HEK293 (cell line): ENCODE measurements around the gene CDH23.

Experiments used
- CTCF ChIA-PET: fragments of 350-600 bp; formaldehyde crosslinking; extraction: SDS; loops from one replicate; lab custom pipeline; 2021; ENCODE audit warnings: antibody characterized with exemption; lab: Yijun Ruan, JAX
- POLR2A ChIA-PET: fragments of 300-600 bp; formaldehyde crosslinking; extraction: SDS; loops from one replicate; lab custom pipeline; 2020; ENCODE audit warnings: antibody characterized with exemption, inconsistent platforms; lab: Yijun Ruan, JAX
- H3K27ac ChIP-seq: fragments of 200-500 bp; sonication (Bioruptor generic); 2 replicates; pipeline ENCODE4 v1.5.1; 2014; ENCODE audit warnings: low read depth, low read length, control low read depth, inconsistent platforms; ENCODE audit errors: extremely low read depth
- H3K36me3 ChIP-seq, 2 experiments: fragments of 200-500 bp in 1 of 2; sonication (Bioruptor generic) in 1 of 2; 1 replicate in 1 of 2; 2 replicates in 1 of 2; pipeline ENCODE4 v1.5.1; 2014 to 2017; ENCODE audit warnings: inconsistent platforms in 2 of 2, low read length in 2 of 2; ENCODE audit not compliant: control insufficient read depth in 2 of 2, insufficient read depth in 1 of 2
- H3K4me1 ChIP-seq: fragments of 200-500 bp; sonication (Bioruptor generic); 2 replicates; pipeline ENCODE4 v1.5.1; 2014; ENCODE audit warnings: mild to moderate bottlenecking, low read length, inconsistent platforms; ENCODE audit not compliant: control insufficient read depth, insufficient read depth
- H3K4me3 ChIP-seq: 2 replicates; pipeline ENCODE4 v1.5.1; 2011; ENCODE audit warnings: low read depth, mild to moderate bottlenecking, control low read depth, low read length, moderate library complexity
- H3K9me3 ChIP-seq: fragments of 200-500 bp; sonication (Bioruptor generic); 2 replicates; pipeline ENCODE4 v1.5.1; 2014; ENCODE audit warnings: low read depth, low read length, inconsistent platforms; ENCODE audit not compliant: control insufficient read depth, insufficient read depth
- KLF8 ChIP-seq: fragments of 450-650 bp; formaldehyde crosslinking; IDR thresholded peaks from 2 replicates; pipeline ENCODE4 v1.5.1; 2016; ENCODE audit warnings: missing biosample characterization, missing genetic modification characterization
- OSR2 ChIP-seq: fragments of 450-650 bp; formaldehyde crosslinking; IDR thresholded peaks from 2 replicates; pipeline ENCODE4 v1.5.1; 2016; ENCODE audit warnings: missing biosample characterization, missing genetic modification characterization
- ZBTB21 ChIP-seq: fragments of 450-650 bp; formaldehyde crosslinking; IDR thresholded peaks from 2 replicates; pipeline ENCODE4 v1.5.1; 2017; ENCODE audit warnings: missing biosample characterization, missing genetic modification characterization
- ZBTB8A ChIP-seq: fragments of 450-650 bp; formaldehyde crosslinking; IDR thresholded peaks from 2 replicates; pipeline ENCODE4 v1.5.1; 2016; ENCODE audit warnings: missing biosample characterization, missing genetic modification characterization
- ZNF211 ChIP-seq: fragments of 450-650 bp; formaldehyde crosslinking; IDR thresholded peaks from 2 replicates; pipeline ENCODE4 v1.5.1; 2016; ENCODE audit warnings: low read depth, missing biosample characterization, missing genetic modification characterization
- ZNF404 ChIP-seq: fragments of 450-650 bp; formaldehyde crosslinking; IDR thresholded peaks from 2 replicates; pipeline ENCODE4 v1.5.1; 2017; ENCODE audit warnings: missing biosample characterization, missing genetic modification characterization
- ZNF423 ChIP-seq: fragments of 450-650 bp; formaldehyde crosslinking; IDR thresholded peaks from 2 replicates; pipeline ENCODE4 v1.5.1; 2016; ENCODE audit warnings: missing biosample characterization, missing genetic modification characterization
- ZNF473 ChIP-seq: fragments of 450-650 bp; formaldehyde crosslinking; IDR thresholded peaks from 2 replicates; pipeline ENCODE4 v1.5.1; 2017; ENCODE audit warnings: missing biosample characterization, missing genetic modification characterization
- ZNF621 ChIP-seq: fragments of 450-650 bp; formaldehyde crosslinking; IDR thresholded peaks from 2 replicates; pipeline ENCODE4 v1.5.1; 2017; ENCODE audit warnings: missing biosample characterization, missing genetic modification characterization
- ZXDB ChIP-seq: fragments of 450-650 bp; formaldehyde crosslinking; IDR thresholded peaks from 2 replicates; pipeline ENCODE4 v1.5.1; 2016; ENCODE audit warnings: missing biosample characterization, missing genetic modification characterization
- TF ChIP-seq, protein P1 (sequence below): fragments of 450-650 bp; formaldehyde crosslinking; IDR thresholded peaks from 2 replicates; pipeline ENCODE4 v1.5.1; 2016; ENCODE audit warnings: missing biosample characterization, missing genetic modification characterization
- TF ChIP-seq, protein P2 (sequence below): fragments of 450-650 bp; formaldehyde crosslinking; IDR thresholded peaks from 2 replicates; pipeline ENCODE4; 2016; ENCODE audit warnings: missing biosample characterization, missing genetic modification characterization
- TF ChIP-seq, protein P3 (sequence below): fragments of 450-650 bp; formaldehyde crosslinking; IDR thresholded peaks from 2 replicates; pipeline ENCODE4 v1.5.1; 2016; ENCODE audit warnings: missing biosample characterization, missing genetic modification characterization
- TF ChIP-seq, protein P4 (sequence below): fragments of 450-650 bp; formaldehyde crosslinking; conservative IDR thresholded peaks from 2 replicates; pipeline ENCODE4 v1.5.1; 2016; ENCODE audit warnings: low read depth, missing biosample characterization, missing genetic modification characterization
- TF ChIP-seq, protein P5 (sequence below): fragments of 450-650 bp; IDR thresholded peaks from 2 replicates; pipeline ENCODE4 v1.5.1; 2018; ENCODE audit warnings: missing biosample characterization, mild to moderate bottlenecking, missing genetic modification characterization
- TF ChIP-seq, protein P6 (sequence below): fragments of 450-650 bp; formaldehyde crosslinking; IDR thresholded peaks from 2 replicates; pipeline ENCODE4 v1.5.1; 2017; ENCODE audit warnings: missing biosample characterization, missing genetic modification characterization

The CDH23 gene

DNA sequence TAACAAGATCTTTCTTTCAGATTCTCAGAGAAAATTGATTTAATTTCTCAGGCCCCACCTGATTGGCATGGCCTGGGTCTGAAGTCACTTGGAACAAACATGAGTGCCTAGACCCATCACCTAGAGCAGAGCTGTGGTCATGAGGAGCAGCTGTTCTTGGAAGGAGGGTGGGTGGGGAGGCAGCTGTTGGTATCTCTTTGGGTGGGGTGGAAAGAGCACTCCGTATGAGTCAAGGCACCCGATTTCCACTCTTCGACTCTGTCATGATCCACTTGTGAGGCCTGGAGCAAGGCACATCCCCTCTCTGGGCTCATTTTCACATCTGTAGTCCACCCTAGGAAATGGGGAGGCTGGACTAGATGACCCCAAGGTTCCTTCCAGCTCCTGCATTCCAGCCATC lies 166.2 kb downstream of the CDH23 start (continued):
- TF ChIP-seq ZXDB = no peak
- TF ChIP-seq, protein P1, sequence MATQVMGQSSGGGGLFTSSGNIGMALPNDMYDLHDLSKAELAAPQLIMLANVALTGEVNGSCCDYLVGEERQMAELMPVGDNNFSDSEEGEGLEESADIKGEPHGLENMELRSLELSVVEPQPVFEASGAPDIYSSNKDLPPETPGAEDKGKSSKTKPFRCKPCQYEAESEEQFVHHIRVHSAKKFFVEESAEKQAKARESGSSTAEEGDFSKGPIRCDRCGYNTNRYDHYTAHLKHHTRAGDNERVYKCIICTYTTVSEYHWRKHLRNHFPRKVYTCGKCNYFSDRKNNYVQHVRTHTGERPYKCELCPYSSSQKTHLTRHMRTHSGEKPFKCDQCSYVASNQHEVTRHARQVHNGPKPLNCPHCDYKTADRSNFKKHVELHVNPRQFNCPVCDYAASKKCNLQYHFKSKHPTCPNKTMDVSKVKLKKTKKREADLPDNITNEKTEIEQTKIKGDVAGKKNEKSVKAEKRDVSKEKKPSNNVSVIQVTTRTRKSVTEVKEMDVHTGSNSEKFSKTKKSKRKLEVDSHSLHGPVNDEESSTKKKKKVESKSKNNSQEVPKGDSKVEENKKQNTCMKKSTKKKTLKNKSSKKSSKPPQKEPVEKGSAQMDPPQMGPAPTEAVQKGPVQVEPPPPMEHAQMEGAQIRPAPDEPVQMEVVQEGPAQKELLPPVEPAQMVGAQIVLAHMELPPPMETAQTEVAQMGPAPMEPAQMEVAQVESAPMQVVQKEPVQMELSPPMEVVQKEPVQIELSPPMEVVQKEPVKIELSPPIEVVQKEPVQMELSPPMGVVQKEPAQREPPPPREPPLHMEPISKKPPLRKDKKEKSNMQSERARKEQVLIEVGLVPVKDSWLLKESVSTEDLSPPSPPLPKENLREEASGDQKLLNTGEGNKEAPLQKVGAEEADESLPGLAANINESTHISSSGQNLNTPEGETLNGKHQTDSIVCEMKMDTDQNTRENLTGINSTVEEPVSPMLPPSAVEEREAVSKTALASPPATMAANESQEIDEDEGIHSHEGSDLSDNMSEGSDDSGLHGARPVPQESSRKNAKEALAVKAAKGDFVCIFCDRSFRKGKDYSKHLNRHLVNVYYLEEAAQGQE = no peak

DNA sequence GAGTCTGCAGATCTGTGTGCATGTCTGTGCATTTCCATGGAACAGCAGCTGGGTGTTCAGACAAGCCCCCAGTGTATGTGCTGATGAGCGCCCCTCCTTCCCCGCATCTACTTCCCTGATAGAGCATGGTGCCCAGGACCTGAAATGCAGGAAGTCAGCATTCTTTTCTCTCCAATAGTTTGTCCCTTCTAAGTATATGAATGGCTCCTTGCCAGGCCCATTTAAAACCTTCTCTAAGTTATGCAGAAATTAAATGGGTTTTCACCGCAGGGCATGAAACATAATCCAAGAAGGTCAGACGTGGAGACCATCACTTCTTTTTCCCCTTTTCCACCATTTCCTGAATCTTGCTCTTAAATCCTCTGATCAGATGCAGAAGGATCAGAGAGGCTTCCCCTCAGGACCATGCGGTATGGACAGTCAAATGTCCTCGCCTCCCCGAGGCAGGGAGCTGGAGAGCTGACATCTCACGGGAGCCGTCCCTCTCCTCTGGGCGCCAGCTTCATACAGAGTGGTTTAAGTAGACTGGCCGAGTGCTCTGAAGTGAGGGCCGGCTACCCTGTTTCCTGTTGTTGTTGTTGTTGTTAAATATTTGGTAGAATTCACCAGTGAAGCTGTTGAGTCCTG lies 167.6 kb downstream of the CDH23 start:
- Histone ChIP-seq H3K9me3 (no peaks in the 10 kb centered on the region), H3K4me3 (no peak overlapping the region), H3K4me1 (peaks cover 4% of the 10 kb centered on the region), H3K36me3 (no peaks in the 10 kb centered on the region), H3K27ac (no peak overlapping the region)
- ChIA-PET POLR2A (no interaction called here), CTCF (interaction anchor here (0.6 to 1.3 kb wide), 7 partner anchors 10 to 249 kb away, joined by 3 to 7 read pairs (median 3); no protein-coding TSS in a partner anchor)
- TF ChIP-seq ZNF404 = no peak
- TF ChIP-seq ZBTB8A = no peak
- TF ChIP-seq ZNF211 (tag by site-specific recombination) = no peak
- TF ChIP-seq ZBTB21 (tag by site-specific recombination) = no peak
- TF ChIP-seq ZNF423 (tag by site-specific recombination) = no peak
- no peak for TF ChIP-seq KLF8 (tag by site-specific recombination)
- TF ChIP-seq, protein P2, sequence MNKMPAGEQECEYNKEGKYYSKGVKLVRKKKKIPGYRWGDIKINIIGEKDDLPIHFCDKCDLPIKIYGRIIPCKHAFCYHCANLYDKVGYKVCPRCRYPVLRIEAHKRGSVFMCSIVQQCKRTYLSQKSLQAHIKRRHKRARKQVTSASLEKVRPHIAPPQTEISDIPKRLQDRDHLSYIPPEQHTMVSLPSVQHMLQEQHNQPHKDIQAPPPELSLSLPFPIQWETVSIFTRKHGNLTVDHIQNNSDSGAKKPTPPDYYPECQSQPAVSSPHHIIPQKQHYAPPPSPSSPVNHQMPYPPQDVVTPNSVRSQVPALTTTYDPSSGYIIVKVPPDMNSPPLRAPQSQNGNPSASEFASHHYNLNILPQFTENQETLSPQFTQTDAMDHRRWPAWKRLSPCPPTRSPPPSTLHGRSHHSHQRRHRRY (tag by site-specific recombination) = no peak
- TF ChIP-seq, protein P3, sequence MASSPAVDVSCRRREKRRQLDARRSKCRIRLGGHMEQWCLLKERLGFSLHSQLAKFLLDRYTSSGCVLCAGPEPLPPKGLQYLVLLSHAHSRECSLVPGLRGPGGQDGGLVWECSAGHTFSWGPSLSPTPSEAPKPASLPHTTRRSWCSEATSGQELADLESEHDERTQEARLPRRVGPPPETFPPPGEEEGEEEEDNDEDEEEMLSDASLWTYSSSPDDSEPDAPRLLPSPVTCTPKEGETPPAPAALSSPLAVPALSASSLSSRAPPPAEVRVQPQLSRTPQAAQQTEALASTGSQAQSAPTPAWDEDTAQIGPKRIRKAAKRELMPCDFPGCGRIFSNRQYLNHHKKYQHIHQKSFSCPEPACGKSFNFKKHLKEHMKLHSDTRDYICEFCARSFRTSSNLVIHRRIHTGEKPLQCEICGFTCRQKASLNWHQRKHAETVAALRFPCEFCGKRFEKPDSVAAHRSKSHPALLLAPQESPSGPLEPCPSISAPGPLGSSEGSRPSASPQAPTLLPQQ (tag by site-specific recombination) = no peak
- TF ChIP-seq, protein P4, sequence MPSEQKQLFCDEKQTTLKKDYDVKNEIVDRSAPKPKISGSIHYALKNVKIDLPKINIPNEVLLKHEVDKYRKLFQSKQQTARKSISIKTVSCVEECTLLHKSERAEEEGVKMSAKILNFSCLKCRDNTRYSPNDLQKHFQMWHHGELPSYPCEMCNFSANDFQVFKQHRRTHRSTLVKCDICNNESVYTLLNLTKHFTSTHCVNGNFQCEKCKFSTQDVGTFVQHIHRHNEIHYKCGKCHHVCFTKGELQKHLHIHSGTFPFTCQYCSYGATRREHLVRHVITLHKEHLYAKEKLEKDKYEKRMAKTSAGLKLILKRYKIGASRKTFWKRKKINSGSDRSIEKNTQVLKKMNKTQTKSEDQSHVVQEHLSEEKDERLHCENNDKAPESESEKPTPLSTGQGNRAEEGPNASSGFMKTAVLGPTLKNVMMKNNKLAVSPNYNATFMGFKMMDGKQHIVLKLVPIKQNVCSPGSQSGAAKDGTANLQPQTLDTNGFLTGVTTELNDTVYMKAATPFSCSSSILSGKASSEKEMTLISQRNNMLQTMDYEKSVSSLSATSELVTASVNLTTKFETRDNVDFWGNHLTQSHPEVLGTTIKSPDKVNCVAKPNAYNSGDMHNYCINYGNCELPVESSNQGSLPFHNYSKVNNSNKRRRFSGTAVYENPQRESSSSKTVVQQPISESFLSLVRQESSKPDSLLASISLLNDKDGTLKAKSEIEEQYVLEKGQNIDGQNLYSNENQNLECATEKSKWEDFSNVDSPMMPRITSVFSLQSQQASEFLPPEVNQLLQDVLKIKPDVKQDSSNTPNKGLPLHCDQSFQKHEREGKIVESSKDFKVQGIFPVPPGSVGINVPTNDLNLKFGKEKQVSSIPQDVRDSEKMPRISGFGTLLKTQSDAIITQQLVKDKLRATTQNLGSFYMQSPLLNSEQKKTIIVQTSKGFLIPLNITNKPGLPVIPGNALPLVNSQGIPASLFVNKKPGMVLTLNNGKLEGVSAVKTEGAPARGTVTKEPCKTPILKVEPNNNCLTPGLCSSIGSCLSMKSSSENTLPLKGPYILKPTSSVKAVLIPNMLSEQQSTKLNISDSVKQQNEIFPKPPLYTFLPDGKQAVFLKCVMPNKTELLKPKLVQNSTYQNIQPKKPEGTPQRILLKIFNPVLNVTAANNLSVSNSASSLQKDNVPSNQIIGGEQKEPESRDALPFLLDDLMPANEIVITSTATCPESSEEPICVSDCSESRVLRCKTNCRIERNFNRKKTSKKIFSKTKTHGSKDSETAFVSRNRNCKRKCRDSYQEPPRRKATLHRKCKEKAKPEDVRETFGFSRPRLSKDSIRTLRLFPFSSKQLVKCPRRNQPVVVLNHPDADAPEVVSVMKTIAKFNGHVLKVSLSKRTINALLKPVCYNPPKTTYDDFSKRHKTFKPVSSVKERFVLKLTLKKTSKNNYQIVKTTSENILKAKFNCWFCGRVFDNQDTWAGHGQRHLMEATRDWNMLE (tag by site-specific recombination) = no peak
- TF ChIP-seq, protein P5, sequence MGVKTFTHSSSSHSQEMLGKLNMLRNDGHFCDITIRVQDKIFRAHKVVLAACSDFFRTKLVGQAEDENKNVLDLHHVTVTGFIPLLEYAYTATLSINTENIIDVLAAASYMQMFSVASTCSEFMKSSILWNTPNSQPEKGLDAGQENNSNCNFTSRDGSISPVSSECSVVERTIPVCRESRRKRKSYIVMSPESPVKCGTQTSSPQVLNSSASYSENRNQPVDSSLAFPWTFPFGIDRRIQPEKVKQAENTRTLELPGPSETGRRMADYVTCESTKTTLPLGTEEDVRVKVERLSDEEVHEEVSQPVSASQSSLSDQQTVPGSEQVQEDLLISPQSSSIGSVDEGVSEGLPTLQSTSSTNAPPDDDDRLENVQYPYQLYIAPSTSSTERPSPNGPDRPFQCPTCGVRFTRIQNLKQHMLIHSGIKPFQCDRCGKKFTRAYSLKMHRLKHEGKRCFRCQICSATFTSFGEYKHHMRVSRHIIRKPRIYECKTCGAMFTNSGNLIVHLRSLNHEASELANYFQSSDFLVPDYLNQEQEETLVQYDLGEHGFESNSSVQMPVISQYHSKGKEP (tag by site-specific recombination) = 0 out of 2 replicates have a peak, but pooled peaks have one; percentile 34
- no peak for TF ChIP-seq OSR2
- no peak for TF ChIP-seq ZNF473 (tag by site-specific recombination)
- TF ChIP-seq, protein P1 = peak; percentile 55
- TF ChIP-seq ZNF621 (tag by site-specific recombination) = no peak
- TF ChIP-seq, protein P6, sequence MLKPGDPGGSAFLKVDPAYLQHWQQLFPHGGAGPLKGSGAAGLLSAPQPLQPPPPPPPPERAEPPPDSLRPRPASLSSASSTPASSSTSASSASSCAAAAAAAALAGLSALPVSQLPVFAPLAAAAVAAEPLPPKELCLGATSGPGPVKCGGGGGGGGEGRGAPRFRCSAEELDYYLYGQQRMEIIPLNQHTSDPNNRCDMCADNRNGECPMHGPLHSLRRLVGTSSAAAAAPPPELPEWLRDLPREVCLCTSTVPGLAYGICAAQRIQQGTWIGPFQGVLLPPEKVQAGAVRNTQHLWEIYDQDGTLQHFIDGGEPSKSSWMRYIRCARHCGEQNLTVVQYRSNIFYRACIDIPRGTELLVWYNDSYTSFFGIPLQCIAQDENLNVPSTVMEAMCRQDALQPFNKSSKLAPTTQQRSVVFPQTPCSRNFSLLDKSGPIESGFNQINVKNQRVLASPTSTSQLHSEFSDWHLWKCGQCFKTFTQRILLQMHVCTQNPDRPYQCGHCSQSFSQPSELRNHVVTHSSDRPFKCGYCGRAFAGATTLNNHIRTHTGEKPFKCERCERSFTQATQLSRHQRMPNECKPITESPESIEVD (tag by site-specific recombination) = no peak
